ENCODE results near the gene TLE1.
"Not testable (repeated sequence)": the region's sequence is repeated elsewhere in the genome, so short reads cannot be mapped to it uniquely, and the experiment has no call there.

- TF ChIP-seq, protein P1, sequence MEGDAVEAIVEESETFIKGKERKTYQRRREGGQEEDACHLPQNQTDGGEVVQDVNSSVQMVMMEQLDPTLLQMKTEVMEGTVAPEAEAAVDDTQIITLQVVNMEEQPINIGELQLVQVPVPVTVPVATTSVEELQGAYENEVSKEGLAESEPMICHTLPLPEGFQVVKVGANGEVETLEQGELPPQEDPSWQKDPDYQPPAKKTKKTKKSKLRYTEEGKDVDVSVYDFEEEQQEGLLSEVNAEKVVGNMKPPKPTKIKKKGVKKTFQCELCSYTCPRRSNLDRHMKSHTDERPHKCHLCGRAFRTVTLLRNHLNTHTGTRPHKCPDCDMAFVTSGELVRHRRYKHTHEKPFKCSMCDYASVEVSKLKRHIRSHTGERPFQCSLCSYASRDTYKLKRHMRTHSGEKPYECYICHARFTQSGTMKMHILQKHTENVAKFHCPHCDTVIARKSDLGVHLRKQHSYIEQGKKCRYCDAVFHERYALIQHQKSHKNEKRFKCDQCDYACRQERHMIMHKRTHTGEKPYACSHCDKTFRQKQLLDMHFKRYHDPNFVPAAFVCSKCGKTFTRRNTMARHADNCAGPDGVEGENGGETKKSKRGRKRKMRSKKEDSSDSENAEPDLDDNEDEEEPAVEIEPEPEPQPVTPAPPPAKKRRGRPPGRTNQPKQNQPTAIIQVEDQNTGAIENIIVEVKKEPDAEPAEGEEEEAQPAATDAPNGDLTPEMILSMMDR (IDR thresholded peaks at IDR 0.05; ENCODE audit: insufficient read depth, low read length): not testable (repeated sequence)
- TF ChIP-seq REST (IDR thresholded peaks at IDR 0.05; ENCODE audit: insufficient replicate concordance, low read depth); GABPA (IDR thresholded peaks at IDR 0.05; ENCODE audit: low read depth): not testable (repeated sequence)
These were observed 41.2 kb upstream of the TLE1 start for GRCh38 chr9:81730498-81730897.
